ENCODE data around the gene SPEM1. TPM values are rescaled to one million over a fixed set of nuclear protein-coding genes. Genes with fewer than 3 reads are reported as not detected.
A peak's percentile ranks its signal among the peaks of the same experiment; 100 is the strongest.

SPEM1 gene
- total RNA-seq, 1 experiment from 2014 or later, result 0.33 TPM

DNA sequence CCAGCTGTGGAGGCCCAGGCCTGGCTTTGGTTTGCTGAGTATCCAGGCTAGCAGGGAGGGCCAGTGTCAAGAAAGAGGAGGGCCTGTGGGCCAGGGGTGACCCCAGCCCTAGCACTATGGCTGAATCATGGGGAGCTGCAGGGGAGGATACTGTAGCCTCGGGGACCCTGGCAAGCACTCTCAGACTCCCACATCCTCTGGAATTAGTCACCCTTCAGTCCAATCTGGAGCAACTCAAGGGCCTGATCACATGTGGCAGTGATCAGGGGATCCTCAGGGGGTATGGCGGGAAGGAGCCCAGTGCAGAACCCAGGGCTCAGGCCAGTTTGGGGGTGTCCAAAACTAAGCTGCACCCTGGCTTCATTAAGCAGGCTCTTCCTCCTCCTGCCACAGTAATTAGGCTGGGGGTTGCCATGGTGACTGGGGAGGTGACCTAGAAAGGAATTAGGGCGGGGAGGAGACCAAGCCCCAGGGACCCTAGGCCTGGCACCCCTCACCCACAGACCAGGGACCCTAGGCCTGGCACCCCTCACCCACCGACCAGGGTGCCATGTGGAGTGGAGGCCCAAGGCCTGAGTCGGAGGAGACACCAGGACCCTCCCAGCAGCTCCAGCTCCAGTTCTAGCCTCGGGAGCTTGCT, 6.7 kb upstream of the SPEM1 start:
- Histone ChIP-seq H3K9ac (ENCODE audit: extremely low read depth, insufficient read length, low read length) (no peak overlapping the region), H3K14ac (ENCODE audit: insufficient read depth, low read length) (no peak overlapping the region), H2BK120ac (ENCODE audit: low read depth, low read length, poor library complexity, severe bottlenecking) (no peak overlapping the region), H3K23me2 (ENCODE audit: insufficient read length, low read depth, low read length, poor library complexity, severe bottlenecking) (no peaks in the 10 kb centered on the region), H3K4me1 (ENCODE audit: insufficient read depth, low read length) (no peaks in the 10 kb centered on the region), H3K9me3 (ENCODE audit: control insufficient read depth, low read depth, low read length) (no peaks in the 10 kb centered on the region), H2AFZ (ENCODE audit: low read length) (no peak overlapping the region), H4K5ac (ENCODE audit: insufficient read length, low read depth, low read length) (no peak overlapping the region), H3K18ac (ENCODE audit: insufficient read length, low read depth, low read length) (no peak overlapping the region), H2BK20ac (ENCODE audit: low read depth, low read length, poor library complexity, severe bottlenecking) (no peak overlapping the region), H3T11ph (ENCODE audit: low read length) (no peak overlapping the region), H3K27ac (ENCODE audit: insufficient read length, low read depth, low read length) (no peak overlapping the region), H3K4me2 (ENCODE audit: insufficient read depth, insufficient read length, low read length) (no peak overlapping the region), H3K79me2 (ENCODE audit: insufficient read depth, low read length) (no peaks in the 10 kb centered on the region), H2BK12ac (ENCODE audit: insufficient read length, low read depth, low read length) (no peak overlapping the region), H4K91ac (ENCODE audit: insufficient read length, low read depth, low read length) (no peak overlapping the region), H4K8ac (replicated peaks; ENCODE audit: insufficient read length, low read depth, low read length) (no peak overlapping the region), H3K79me1 (ENCODE audit: insufficient read depth, low read depth, low read length, poor library complexity, severe bottlenecking) (no peaks in the 10 kb centered on the region), H3K23ac (ENCODE audit: insufficient read length, low read depth, low read length) (no peak overlapping the region), H2BK5ac (ENCODE audit: insufficient read length, low read length) (no peak overlapping the region), H2AK5ac (ENCODE audit: insufficient read length, low read length) (no peak overlapping the region), H4K20me1 (ENCODE audit: control insufficient read depth, insufficient read depth, insufficient read length) (no peaks in the 10 kb centered on the region), H3K27me3 (ENCODE audit: insufficient read depth, low read length) (no peaks in the 10 kb centered on the region), H2BK15ac (ENCODE audit: low read depth, low read length) (no peak overlapping the region), H3K4ac (ENCODE audit: low read depth, low read length) (no peak overlapping the region), H3K56ac (ENCODE audit: insufficient read length, low read depth, low read length) (no peak overlapping the region)
- Mint-ChIP-seq H3K27ac (peak overlapping the region in 1 of 3 experiments; percentile 20; a peak in 3 of 7 replicates), H3K4me1 (peaks cover 4 to 18% of the 10 kb centered on the region in 2 experiments; a peak in 3 of 4 replicates), H3K36me3 (ENCODE audit: insufficient read depth in 1 of 3, low read depth in 3 of 3) (peaks cover 24 to 63% (median 54%) of the 10 kb centered on the region in 3 experiments), H3K27me3 (ENCODE audit: low read depth) (no peaks in the 10 kb centered on the region), H3K9me3 (peaks cover 0 to 2% of the 10 kb centered on the region in 2 experiments; a peak in 1 of 5 replicates), H3K4me3 (no peak overlapping the region)
- no peak for DNase-seq
- TF ChIP-seq CTCF (conservative IDR thresholded peaks at IDR 0.05), result no peak
- WGBS (ENCODE audit: extremely low coverage, insufficient read length, low lambda C conversion rate), result no CpG with 5 or more reads among the region's 6 CpGs
